ENCODE results near the gene MED8. TPM values are rescaled to one million over a fixed set of nuclear protein-coding genes. Genes with fewer than 3 reads are reported as not detected.

The MED8 gene
- total and polyA plus RNA-seq, 9 of the 15 experiments (the other 6 are each of a cell fraction or from before 2014, with no cell fraction given) = 23.0 to 120 (median 56.4) TPM

DNA sequence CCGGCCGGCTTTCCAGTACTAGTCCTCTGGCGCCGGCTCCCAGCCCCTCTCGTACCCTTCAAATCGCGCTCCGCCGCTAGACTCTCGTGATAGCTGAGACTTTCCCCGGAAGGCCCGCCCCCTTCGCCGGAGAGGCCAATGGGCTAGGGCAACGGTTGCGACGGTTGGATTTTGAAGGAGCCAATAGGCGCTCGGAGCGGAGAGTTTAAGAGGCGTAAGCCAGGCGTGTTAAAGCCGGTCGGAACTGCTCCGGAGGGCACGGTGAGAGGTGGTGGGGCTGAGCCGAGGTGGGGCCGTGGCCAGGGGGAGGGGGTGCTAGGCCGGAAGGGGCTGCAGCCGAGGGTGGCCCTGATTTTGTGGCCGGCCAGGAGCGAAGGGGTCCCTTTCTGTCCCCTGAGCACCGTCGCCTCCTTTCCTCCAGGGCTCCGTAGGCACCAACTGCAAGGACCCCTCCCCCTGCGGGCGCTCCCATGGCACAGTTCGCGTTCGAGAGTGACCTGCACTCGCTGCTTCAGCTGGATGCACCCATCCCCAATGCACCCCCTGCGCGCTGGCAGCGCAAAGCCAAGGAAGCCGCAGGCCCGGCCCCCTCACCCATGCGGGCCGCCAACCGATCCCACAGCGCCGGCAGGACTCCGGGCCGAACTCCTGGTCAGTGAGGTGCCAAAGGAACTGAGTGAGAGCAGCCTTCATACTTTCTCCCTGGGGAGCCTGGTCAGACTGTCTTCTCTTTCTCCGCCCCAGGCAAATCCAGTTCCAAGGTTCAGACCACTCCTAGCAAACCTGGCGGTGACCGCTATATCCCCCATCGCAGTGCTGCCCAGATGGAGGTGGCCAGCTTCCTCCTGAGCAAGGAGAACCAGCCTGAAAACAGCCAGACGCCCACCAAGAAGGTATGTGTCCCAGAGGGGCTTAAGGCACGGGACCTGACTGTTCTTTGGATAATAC is 30.6 kb downstream of the MED8 start, which contains the start of gene CDC20 (continued):
- TF ChIP-seq, protein P1, sequence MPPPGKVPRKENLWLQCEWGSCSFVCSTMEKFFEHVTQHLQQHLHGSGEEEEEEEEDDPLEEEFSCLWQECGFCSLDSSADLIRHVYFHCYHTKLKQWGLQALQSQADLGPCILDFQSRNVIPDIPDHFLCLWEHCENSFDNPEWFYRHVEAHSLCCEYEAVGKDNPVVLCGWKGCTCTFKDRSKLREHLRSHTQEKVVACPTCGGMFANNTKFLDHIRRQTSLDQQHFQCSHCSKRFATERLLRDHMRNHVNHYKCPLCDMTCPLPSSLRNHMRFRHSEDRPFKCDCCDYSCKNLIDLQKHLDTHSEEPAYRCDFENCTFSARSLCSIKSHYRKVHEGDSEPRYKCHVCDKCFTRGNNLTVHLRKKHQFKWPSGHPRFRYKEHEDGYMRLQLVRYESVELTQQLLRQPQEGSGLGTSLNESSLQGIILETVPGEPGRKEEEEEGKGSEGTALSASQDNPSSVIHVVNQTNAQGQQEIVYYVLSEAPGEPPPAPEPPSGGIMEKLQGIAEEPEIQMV (tag; conservative IDR thresholded peaks at IDR 0.05; ENCODE audit: low read depth) = no peak
- TF ChIP-seq RERE (CRISPR knock-in tag; IDR thresholded peaks at IDR 0.05; ENCODE audit: borderline replicate concordance) (no peak), BHLHE40 (IDR thresholded peaks at IDR 0.05; ENCODE audit: low read length) (no peak), ESRRA (IDR thresholded peaks at IDR 0.05; ENCODE audit: borderline replicate concordance, low read depth) (no peak), NFRKB (IDR thresholded peaks at IDR 0.05; ENCODE audit: low read depth) (no peak), ARID1B (IDR thresholded peaks at IDR 0.05) (no peak), ZNF274 (IDR thresholded peaks at IDR 0.05; ENCODE audit: borderline replicate concordance, low read depth, low read length) (no peak), ADNP (tag; IDR thresholded peaks at IDR 0.05) (no peak), ESRRB (CRISPR knock-in tag; IDR thresholded peaks at IDR 0.05; ENCODE audit: borderline replicate concordance) (no peak), ZNF740 (CRISPR knock-in tag; IDR thresholded peaks at IDR 0.05) (0 out of 2 replicates have a peak, but pooled peaks have one; percentile 19), ZNF740 (tag; IDR thresholded peaks at IDR 0.05) (no peak), CBX8 (IDR thresholded peaks at IDR 0.05; ENCODE audit: borderline replicate concordance, extremely low read depth, low read depth, low read length, poor library complexity, severe bottlenecking) (no peak), LARP7 (IDR thresholded peaks at IDR 0.05) (no peak; the same call in 1 of the 2 replicates), JUN (IDR thresholded peaks at IDR 0.05; ENCODE audit: borderline replicate concordance, low read depth, low read length) (no peak), JUN (CRISPR knock-in tag; IDR thresholded peaks at IDR 0.05; ENCODE audit: borderline replicate concordance) (no peak), LEF1 (IDR thresholded peaks at IDR 0.05) (no peak), STAT5B (CRISPR knock-in tag; IDR thresholded peaks at IDR 0.05) (no peak)
- TF ChIP-seq, protein P2, sequence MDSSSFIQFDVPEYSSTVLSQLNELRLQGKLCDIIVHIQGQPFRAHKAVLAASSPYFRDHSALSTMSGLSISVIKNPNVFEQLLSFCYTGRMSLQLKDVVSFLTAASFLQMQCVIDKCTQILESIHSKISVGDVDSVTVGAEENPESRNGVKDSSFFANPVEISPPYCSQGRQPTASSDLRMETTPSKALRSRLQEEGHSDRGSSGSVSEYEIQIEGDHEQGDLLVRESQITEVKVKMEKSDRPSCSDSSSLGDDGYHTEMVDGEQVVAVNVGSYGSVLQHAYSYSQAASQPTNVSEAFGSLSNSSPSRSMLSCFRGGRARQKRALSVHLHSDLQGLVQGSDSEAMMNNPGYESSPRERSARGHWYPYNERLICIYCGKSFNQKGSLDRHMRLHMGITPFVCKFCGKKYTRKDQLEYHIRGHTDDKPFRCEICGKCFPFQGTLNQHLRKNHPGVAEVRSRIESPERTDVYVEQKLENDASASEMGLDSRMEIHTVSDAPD (CRISPR knock-in tag; IDR thresholded peaks at IDR 0.05) = no peak
